Gastroesophageal sphincter (tissue), 4 donors: ENCODE data around the gene CD28. TPM values are rescaled to one million over a fixed set of nuclear protein-coding genes. Genes with fewer than 3 reads are reported as not detected.
A peak's percentile ranks its signal among the peaks of the same experiment; 100 is the strongest.

Source experiments
- ATAC-seq: fragments of 150-250 bp; one replicate; pipeline ENCODE4 v1.9.1; 2016; ENCODE audit warnings: mild to moderate bottlenecking, moderate library complexity
- H3K27ac ChIP-seq, 4 donors: fragments of 200-600 bp; sonication (generic) in 3 of 4; 1 replicate in 3 of 4; 2 replicates in 1 of 4; pipeline ENCODE4 v1.5.1; 2016 to 2019
- H3K27me3 ChIP-seq: fragments of 200-600 bp; sonication (generic); one replicate; pipeline ENCODE4 v1.5.1; 2019
- H3K36me3 ChIP-seq, 2 donors: fragments of 200-600 bp; sonication (generic); one replicate each; pipeline ENCODE4 v1.5.1; 2019; ENCODE audit warnings: control low read depth in 1 of 2
- H3K4me1 ChIP-seq, 3 donors: fragments of 200-600 bp; sonication (generic); 1 replicate in 2 of 3; 2 replicates in 1 of 3; pipeline ENCODE4 v1.5.1; 2016 to 2019; ENCODE audit warnings: control low read depth in 2 of 3
- H3K4me3 ChIP-seq, 2 donors: fragments of 200-600 bp; sonication (generic); one replicate each; pipeline ENCODE4 v1.5.1; 2019; ENCODE audit warnings: mild to moderate bottlenecking in 1 of 2, moderate library complexity in 1 of 2
- H3K9me3 ChIP-seq, 3 donors: fragments of 200-600 bp; sonication (generic); one replicate each; pipeline ENCODE4 v1.5.1; 2017 to 2019; ENCODE audit warnings: control low read depth in 2 of 3
- CTCF ChIP-seq, 4 experiments: fragments of 200-600 bp in 2 of 4; fragments of 450-650 bp in 2 of 4; sonication (generic) in 1 of 4; IDR thresholded peaks; one replicate each; pipeline ENCODE4 v1.5.1; 2017 to 2019; ENCODE audit warnings: antibody characterized with exemption in 4 of 4, mild to moderate bottlenecking in 2 of 4, moderate library complexity in 2 of 4
- EP300 ChIP-seq: sonication (generic); formaldehyde crosslinking; IDR thresholded peaks from one replicate; pipeline ENCODE4 v1.6.1; 2017; ENCODE audit warnings: antibody characterized with exemption, mild to moderate bottlenecking
- POLR2A ChIP-seq, 2 donors: fragments of 450-650 bp; IDR thresholded peaks; one replicate each; pipeline ENCODE4 v1.6.1; 2017; ENCODE audit warnings: antibody characterized with exemption in 2 of 2, mild to moderate bottlenecking in 2 of 2, moderate library complexity in 1 of 2
- POLR2AphosphoS5 ChIP-seq: sonication (generic); formaldehyde crosslinking; IDR thresholded peaks from one replicate; pipeline ENCODE4 v1.6.1; 2017; ENCODE audit warnings: antibody characterized with exemption
- WGBS, 2 donors: methylation state at CpG; one replicate each; pipeline ENCODE4 v1.1.5; 2018; ENCODE audit warnings: low coverage in 1 of 2; 5-methylcytosine and 5-hydroxymethylcytosine counted together
- total RNA-seq, 4 donors: library from RNA; depleted of rRNA; stranded (reverse); fragments of >200 nt; gene quantifications; one replicate each; pipeline ENCODE4 v1.1.0, GENCODE V29; 2016

Gene CD28
- total RNA-seq, 4 donors from 2014 or later = 0.19 to 2.3 (median 1.4) TPM

GRCh38 chr2:203679401-203679800, 27.0 kb upstream of the CD28 start:
- H3K4me1 ChIP-seq = peaks cover 11 to 48% (median 35%) of the 10 kb centered on the region in 3 donors
- ATAC-seq = no peak
- H3K4me3 ChIP-seq = no peak overlapping the region
- H3K27me3 ChIP-seq = no peaks in the 10 kb centered on the region
- TF ChIP-seq CTCF (IDR thresholded peaks at IDR 0.05) (no peak), EP300 (no peak), POLR2A (IDR thresholded peaks at IDR 0.05) (no peak), POLR2AphosphoS5 (no peak)
- H3K36me3 ChIP-seq = no peaks in the 10 kb centered on the region
- no peaks in the 10 kb centered on the region for H3K9me3 ChIP-seq
- H3K27ac ChIP-seq = no peak overlapping the region

- peaks cover 11 to 57% (median 34%) of the 10 kb centered on the region in 3 donors for H3K4me1 ChIP-seq
- TF ChIP-seq POLR2AphosphoS5 = no peak
- no peak for TF ChIP-seq CTCF (IDR thresholded peaks at IDR 0.05)
- no peak overlapping the region for H3K4me3 ChIP-seq
- no peaks in the 10 kb centered on the region for H3K9me3 ChIP-seq
- WGBS, 2 donors = 50 to 83% methylated on average over 1 of the region's 2 CpGs
- H3K36me3 ChIP-seq = no peaks in the 10 kb centered on the region
- ATAC-seq = no peak
- no peaks in the 10 kb centered on the region for H3K27me3 ChIP-seq
- peak overlapping the region; percentile 29 to 73 (median 72) for H3K27ac ChIP-seq
Observed at GRCh38 chr2:203681978-203682377, 24.5 kb upstream of the CD28 start.

GRCh38 chr2:203682688-203683130, 23.7 kb upstream of the CD28 start:
- Histone ChIP-seq H3K9me3 (no peaks in the 10 kb centered on the region), H3K4me3 (no peak overlapping the region), H3K27me3 (no peaks in the 10 kb centered on the region), H3K36me3 (no peaks in the 10 kb centered on the region), H3K4me1 (peaks cover 11 to 57% (median 34%) of the 10 kb centered on the region in 3 donors), H3K27ac (peak overlapping the region; percentile 29 to 73 (median 72))
- 29 to 68% methylated on average over 1 to 4 of the region's 4 CpGs for WGBS, 2 donors
- peak; percentile 59 for ATAC-seq
- no peak for TF ChIP-seq POLR2A (IDR thresholded peaks at IDR 0.05)
- TF ChIP-seq EP300 = no peak
- TF ChIP-seq POLR2AphosphoS5 = no peak
- TF ChIP-seq CTCF (IDR thresholded peaks at IDR 0.05) = no peak

GRCh38 chr2:203683421-203683820, 23.0 kb upstream of the CD28 start:
- H3K36me3 ChIP-seq = no peaks in the 10 kb centered on the region
- 75 to 88% methylated on average over 3 to 4 of the region's 4 CpGs for WGBS, 2 donors
- peaks cover 11 to 61% (median 34%) of the 10 kb centered on the region in 3 donors for H3K4me1 ChIP-seq
- H3K27ac ChIP-seq = peak overlapping the region; percentile 50 to 72 (median 57)
- no peak overlapping the region for H3K4me3 ChIP-seq
- no peaks in the 10 kb centered on the region for H3K9me3 ChIP-seq
- TF ChIP-seq POLR2A (IDR thresholded peaks at IDR 0.05) = no peak
- TF ChIP-seq CTCF (IDR thresholded peaks at IDR 0.05) = no peak
- no peak for TF ChIP-seq POLR2AphosphoS5
- TF ChIP-seq EP300 = no peak
- H3K27me3 ChIP-seq = no peaks in the 10 kb centered on the region
- no peak for ATAC-seq

GRCh38 chr2:203683932-203684556, 22.4 kb upstream of the CD28 start:
- no peaks in the 10 kb centered on the region for H3K27me3 ChIP-seq
- no peak for TF ChIP-seq EP300
- no peak for TF ChIP-seq POLR2AphosphoS5
- peak overlapping the region in 3 of 4 donors; percentile 56 to 72 (median 58) for H3K27ac ChIP-seq
- no peak overlapping the region for H3K4me3 ChIP-seq
- H3K4me1 ChIP-seq = peaks cover 11 to 67% (median 34%) of the 10 kb centered on the region in 3 donors
- no peaks in the 10 kb centered on the region for H3K9me3 ChIP-seq
- peak; percentile 14 for ATAC-seq
- 86% methylated on average over 1 of the region's 1 CpG; no CpG with 5 or more reads in 1 of the 2 donors for WGBS, 2 donors
- no peaks in the 10 kb centered on the region for H3K36me3 ChIP-seq
